Aorta (tissue), 5 donors: Measurements from ENCODE around the gene HEXD. TPM values are rescaled to one million over a fixed set of nuclear protein-coding genes. Genes with fewer than 3 reads are reported as not detected.
"Not testable (repeated sequence)": the region's sequence is repeated elsewhere in the genome, so short reads cannot be mapped to it uniquely, and the experiment has no call there.

Experiments used
- ATAC-seq: fragments of 200-7000 bp; cut with Tn5 transposase; one replicate; pipeline ENCODE4 v1.9.1; 2022; ENCODE audit warnings: moderate library complexity; ENCODE audit not compliant: low FRiP score
- DNase-seq, 2 donors: peaks; one replicate each; pipeline ENCODE4 v3.0.0-alpha.2; 2020
- H3K27ac ChIP-seq, 2 donors: one replicate each; pipeline ENCODE4 v1.5.1; 2013; ENCODE audit warnings: low read length in 2 of 2, mild to moderate bottlenecking in 2 of 2, moderate library complexity in 2 of 2, control low read depth in 1 of 2, inconsistent platforms in 1 of 2, low read depth in 1 of 2
- H3K27me3 ChIP-seq, 2 donors: one replicate each; pipeline ENCODE4 v1.6.1; 2013; ENCODE audit warnings: control low read depth in 1 of 2, low read length in 1 of 2, mild to moderate bottlenecking in 1 of 2, moderate library complexity in 1 of 2; ENCODE audit not compliant: insufficient read depth in 2 of 2, control insufficient read depth in 1 of 2
- H3K36me3 ChIP-seq, 2 donors: one replicate each; pipeline ENCODE4 v1.6.1; 2013; ENCODE audit warnings: control low read depth in 1 of 2, low read length in 1 of 2, mild to moderate bottlenecking in 1 of 2; ENCODE audit not compliant: insufficient read depth in 2 of 2, control insufficient read depth in 1 of 2
- H3K4me1 ChIP-seq, 2 donors: one replicate each; pipeline ENCODE4 v1.6.1; 2013; ENCODE audit warnings: low read length in 2 of 2, control low read depth in 1 of 2, mild to moderate bottlenecking in 1 of 2, moderate library complexity in 1 of 2; ENCODE audit not compliant: insufficient read depth in 2 of 2, control insufficient read depth in 1 of 2
- H3K4me3 ChIP-seq, 2 donors: one replicate each; pipeline ENCODE4 v1.5.1; 2013; ENCODE audit warnings: low read length in 2 of 2, control low read depth in 1 of 2, mild to moderate bottlenecking in 1 of 2
- H3K9me3 ChIP-seq: one replicate; pipeline ENCODE4 v1.6.1; 2013; ENCODE audit warnings: mild to moderate bottlenecking, low read length; ENCODE audit not compliant: control insufficient read depth
- WGBS, 2 donors: extraction: QIAGEN DNeasy Blood & Tissue Kit; methylation state at CpG; one replicate each; pipeline ENCODE4 v1.1.7; 2013; 5-methylcytosine and 5-hydroxymethylcytosine counted together
- intact Hi-C, 2 donors: fragments of 100-400 bp; cut with DNase I; formaldehyde crosslinking; loops; one replicate each; pipeline versions ENCODE4 v1.14.2 to v1.15.0; 2022
- polyA plus RNA-seq, 2 donors: library from polyadenylated mRNA; stranded (reverse); fragments of 200-250 nt; gene quantifications; one replicate each; pipeline ENCODE4 v1.2.3, GENCODE V29; 2013
- total RNA-seq, 2 donors: library from RNA; stranded (reverse); fragmentation: NEBNext Ultra II Directional; extraction: Animal tissue kit (Norgen Biotek cat#: 25700); gene quantifications; one replicate each; pipeline ENCODE4 v1.2.1, GENCODE V29; 2021
- donor health status: healthy with polysubstance abuse.
- donor health status: Bipolar disorder and iron deficiency.
- donor health status: DM: no; HTN: no; CAD: no.
- donor health status: DM: no; HTN: no; CAD: no.
- donor health status: DM: yes; HTN: yes; CAD: no.

Gene HEXD
- total and polyA plus RNA-seq, 4 donors: 14.8 to 133 (median 25.2) TPM

DNA sequence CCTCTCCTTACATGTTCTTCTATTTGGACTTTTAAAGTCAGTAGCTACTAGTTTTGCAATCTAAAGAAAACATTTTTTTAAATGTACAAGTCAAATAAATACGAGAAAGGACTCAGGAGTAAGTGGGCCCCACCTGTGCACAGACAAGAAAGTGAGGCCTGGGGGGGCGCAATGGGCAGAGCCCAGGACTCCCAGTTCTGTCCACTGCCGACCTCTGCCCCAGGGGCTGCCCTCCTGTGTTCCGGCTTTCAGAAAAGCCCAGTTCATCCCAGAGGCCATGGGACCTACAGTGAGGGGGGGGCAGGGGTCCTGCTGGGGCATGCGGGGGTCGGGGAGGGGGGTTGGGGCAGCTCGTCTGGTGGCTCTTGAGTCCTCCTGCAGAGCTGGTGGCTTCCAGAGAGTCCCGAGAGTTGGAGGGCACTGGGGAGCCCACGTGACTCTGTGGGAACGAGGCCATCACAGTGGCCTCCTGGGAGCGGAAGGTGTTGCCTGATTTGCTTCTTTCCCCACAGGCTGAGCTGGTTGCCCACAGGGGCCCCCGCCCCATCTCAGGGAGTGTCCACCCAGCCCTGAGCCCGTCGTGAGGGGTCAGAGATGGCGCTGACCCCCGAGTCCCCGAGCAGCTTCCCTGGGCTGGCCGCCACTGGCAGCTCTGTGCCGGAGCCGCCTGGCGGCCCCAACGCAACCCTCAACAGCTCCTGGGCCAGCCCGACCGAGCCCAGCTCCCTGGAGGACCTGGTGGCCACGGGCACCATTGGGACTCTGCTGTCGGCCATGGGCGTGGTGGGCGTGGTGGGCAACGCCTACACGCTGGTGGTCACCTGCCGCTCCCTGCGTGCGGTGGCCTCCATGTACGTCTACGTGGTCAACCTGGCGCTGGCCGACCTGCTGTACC is 44.2 kb upstream of the HEXD start:
- intact Hi-C loops: no loop called here
- WGBS, 2 donors: 88 to 94% methylated on average over 37 of the region's 37 CpGs
- no peaks in the 10 kb centered on the region for H3K9me3 ChIP-seq
- H3K4me3 ChIP-seq: no peak overlapping the region
- H3K27me3 ChIP-seq: no peaks in the 10 kb centered on the region
- no peaks in the 10 kb centered on the region for H3K4me1 ChIP-seq
- peak in 1 of 2 donors; percentile 38 for DNase-seq
- H3K27ac ChIP-seq: no peak overlapping the region
- no peaks in the 10 kb centered on the region for H3K36me3 ChIP-seq
- ATAC-seq: no peak

DNA sequence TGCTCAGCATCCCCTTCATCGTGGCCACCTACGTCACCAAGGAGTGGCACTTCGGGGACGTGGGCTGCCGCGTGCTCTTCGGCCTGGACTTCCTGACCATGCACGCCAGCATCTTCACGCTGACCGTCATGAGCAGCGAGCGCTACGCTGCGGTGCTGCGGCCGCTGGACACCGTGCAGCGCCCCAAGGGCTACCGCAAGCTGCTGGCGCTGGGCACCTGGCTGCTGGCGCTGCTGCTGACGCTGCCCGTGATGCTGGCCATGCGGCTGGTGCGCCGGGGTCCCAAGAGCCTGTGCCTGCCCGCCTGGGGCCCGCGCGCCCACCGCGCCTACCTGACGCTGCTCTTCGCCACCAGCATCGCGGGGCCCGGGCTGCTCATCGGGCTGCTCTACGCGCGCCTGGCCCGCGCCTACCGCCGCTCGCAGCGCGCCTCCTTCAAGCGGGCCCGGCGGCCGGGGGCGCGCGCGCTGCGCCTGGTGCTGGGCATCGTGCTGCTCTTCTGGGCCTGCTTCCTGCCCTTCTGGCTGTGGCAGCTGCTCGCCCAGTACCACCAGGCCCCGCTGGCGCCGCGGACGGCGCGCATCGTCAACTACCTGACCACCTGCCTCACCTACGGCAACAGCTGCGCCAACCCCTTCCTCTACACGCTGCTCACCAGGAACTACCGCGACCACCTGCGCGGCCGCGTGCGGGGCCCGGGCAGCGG is 43.4 kb upstream of the HEXD start:
- no peaks in the 10 kb centered on the region for H3K27me3 ChIP-seq
- intact Hi-C loops: no loop called here
- H3K4me1 ChIP-seq: no peaks in the 10 kb centered on the region
- H3K4me3 ChIP-seq: no peak overlapping the region
- ATAC-seq: no peak
- 71 to 75% methylated on average over 79 of the region's 79 CpGs for WGBS, 2 donors
- H3K9me3 ChIP-seq: no peaks in the 10 kb centered on the region
- peak in 1 of 2 donors; percentile 30 for DNase-seq
- no peaks in the 10 kb centered on the region for H3K36me3 ChIP-seq
- no peak overlapping the region for H3K27ac ChIP-seq

- ATAC-seq (no peak), DNase-seq (peak in 1 of 2 donors; percentile 41)
- Histone ChIP-seq H3K4me3 (no peak overlapping the region), H3K27ac (no peak overlapping the region), H3K9me3 (no peaks in the 10 kb centered on the region), H3K27me3 (no peaks in the 10 kb centered on the region), H3K4me1 (no peaks in the 10 kb centered on the region), H3K36me3 (no peaks in the 10 kb centered on the region)
- intact Hi-C loops: no loop called here
- 81 to 82% methylated on average over 45 to 46 of the region's 46 CpGs for WGBS, 2 donors
Measured at GRCh38 chr17:82375359-82376041, 42.6 kb upstream of the HEXD start.

GRCh38 chr17:82376042-82376730 is 42.0 kb upstream of the HEXD start:
- no peak for ATAC-seq
- Histone ChIP-seq H3K4me1 (no peaks in the 10 kb centered on the region), H3K4me3 (no peak overlapping the region), H3K9me3 (no peaks in the 10 kb centered on the region), H3K27me3 (no peaks in the 10 kb centered on the region), H3K27ac (no peak overlapping the region), H3K36me3 (no peaks in the 10 kb centered on the region)
- intact Hi-C loops: no loop called here
- DNase-seq: peak; percentile 31 to 64
- WGBS, 2 donors: 79 to 85% methylated on average over 16 of the region's 16 CpGs

GRCh38 chr17:82377294-82377693 is 40.9 kb upstream of the HEXD start:
- H3K9me3 ChIP-seq, H3K36me3 ChIP-seq, intact Hi-C loops, H3K4me1 ChIP-seq, H3K4me3 ChIP-seq, H3K27ac ChIP-seq, DNase-seq, ATAC-seq, H3K27me3 ChIP-seq: not testable (repeated sequence)
- 58 to 74% methylated on average over 2 to 3 of the region's 5 CpGs for WGBS, 2 donors

DNA sequence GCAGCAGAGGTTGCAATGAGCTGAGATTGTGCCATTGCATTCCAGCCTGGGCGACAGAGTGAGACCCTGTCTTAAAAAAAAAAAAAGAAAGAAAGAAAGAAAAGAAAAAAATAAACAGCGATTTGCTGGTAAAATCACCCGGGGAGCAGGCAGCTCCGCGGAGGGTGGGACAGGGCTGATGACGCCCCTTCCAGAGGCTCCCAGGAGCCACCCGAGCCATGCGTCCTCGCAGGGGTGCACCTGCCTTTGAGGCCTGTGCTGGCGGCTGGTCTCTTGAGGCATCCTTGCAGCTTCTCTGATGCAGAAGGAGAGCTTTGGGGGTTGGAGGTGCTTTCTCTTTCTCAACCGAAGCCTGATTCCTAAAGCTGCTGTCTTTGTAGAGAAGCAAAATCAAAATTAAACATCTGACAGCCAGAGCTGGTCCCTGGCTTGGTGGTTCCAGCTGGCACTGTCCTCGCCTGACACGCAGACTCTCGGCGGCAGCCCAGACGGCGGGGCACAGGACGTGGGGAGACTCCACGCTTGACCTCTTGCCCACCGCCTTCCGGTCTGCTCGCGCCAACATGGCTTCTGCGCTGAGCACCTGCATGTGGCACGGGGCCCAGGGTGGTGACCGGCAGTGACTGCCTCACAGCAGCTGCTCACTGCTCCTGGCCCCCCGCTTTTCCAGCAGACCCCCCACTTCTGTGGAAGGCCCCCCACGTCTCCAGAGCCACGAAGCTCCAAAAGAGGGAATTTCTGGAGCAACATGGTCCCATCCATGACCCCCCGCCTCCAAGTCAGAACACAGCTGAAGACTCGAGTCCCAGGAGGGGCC is 40.0 kb upstream of the HEXD start:
- ATAC-seq (no peak), DNase-seq (no peak)
- intact Hi-C loops: no loop called here
- Histone ChIP-seq H3K4me3 (no peak overlapping the region), H3K36me3 (no peaks in the 10 kb centered on the region), H3K9me3 (no peaks in the 10 kb centered on the region), H3K4me1 (no peaks in the 10 kb centered on the region), H3K27ac (no peak overlapping the region), H3K27me3 (no peaks in the 10 kb centered on the region)
- WGBS, 2 donors: 38 to 53% methylated on average over 30 to 31 of the region's 31 CpGs

- Histone ChIP-seq H3K9me3 (no peaks in the 10 kb centered on the region), H3K36me3 (no peaks in the 10 kb centered on the region), H3K4me3 (no peak overlapping the region), H3K27me3 (no peaks in the 10 kb centered on the region), H3K4me1 (no peaks in the 10 kb centered on the region), H3K27ac (no peak overlapping the region)
- ATAC-seq: no peak
- 44 to 48% methylated on average over 10 of the region's 10 CpGs for WGBS, 2 donors
- no peak for DNase-seq
- intact Hi-C loops: no loop called here
Measured at GRCh38 chr17:82378741-82379021, 39.5 kb upstream of the HEXD start.
